ENCODE measurements around the gene EPHB2.
"Not testable (repeated sequence)": the region's sequence is repeated elsewhere in the genome, so short reads cannot be mapped to it uniquely, and the experiment has no call there.

Gene EPHB2

GRCh38 chr1:22920026-22920733 lies 209.5 kb downstream of the EPHB2 start:
- DNase-seq: no peak

- DNase-seq: no peak
Measured at GRCh38 chr1:22920734-22921451, 210.3 kb downstream of the EPHB2 start.

GRCh38 chr1:22921452-22922126 lies 210.9 kb downstream of the EPHB2 start:
- no peak for DNase-seq

GRCh38 chr1:22922640-22923039 lies 212.0 kb downstream of the EPHB2 start:
- no peak for DNase-seq

- DNase-seq: no peak
Measured at GRCh38 chr1:22925111-22925510, 214.5 kb downstream of the EPHB2 start.

- peak; percentile 5 for DNase-seq
Measured at GRCh38 chr1:22930240-22930912, 219.7 kb downstream of the EPHB2 start.

- no peak for DNase-seq
Measured at GRCh38 chr1:22932803-22933470, 222.3 kb downstream of the EPHB2 start.

GRCh38 chr1:22935433-22935832 lies 224.8 kb downstream of the EPHB2 start:
- no peak for DNase-seq

GRCh38 chr1:22936681-22937080 lies 226.0 kb downstream of the EPHB2 start:
- no peak for DNase-seq

GRCh38 chr1:22941257-22941656 lies 230.6 kb downstream of the EPHB2 start:
- no peak for DNase-seq

- no peak for DNase-seq
Measured at GRCh38 chr1:22944346-22945055, 233.9 kb downstream of the EPHB2 start.

GRCh38 chr1:22945171-22945570 lies 234.5 kb downstream of the EPHB2 start:
- not testable (repeated sequence) for DNase-seq

GRCh38 chr1:22949822-22950331 lies 239.2 kb downstream of the EPHB2 start:
- DNase-seq: no peak

- DNase-seq: no peak
Measured at GRCh38 chr1:22951796-22952195, 241.2 kb downstream of the EPHB2 start.

GRCh38 chr1:22952694-22953056 lies 242.0 kb downstream of the EPHB2 start:
- no peak for DNase-seq

GRCh38 chr1:22953057-22953739 lies 242.6 kb downstream of the EPHB2 start:
- DNase-seq: no peak

GRCh38 chr1:22953740-22954141 lies 243.1 kb downstream of the EPHB2 start:
- no peak for DNase-seq

GRCh38 chr1:22955146-22955545 lies 244.5 kb downstream of the EPHB2 start:
- no peak for DNase-seq

- no peak for DNase-seq
Measured at GRCh38 chr1:22957066-22957465, 246.4 kb downstream of the EPHB2 start.

- no peak for DNase-seq
Measured at GRCh38 chr1:22958556-22958955, 247.9 kb downstream of the EPHB2 start.
